ENCODE measurements around the gene PYGB.

The PYGB gene

GRCh38 chr20:25279403-25279802 is 31.5 kb downstream of the PYGB start:
- Mint-ChIP-seq H3K36me3 (ENCODE audit: low read depth) (peaks cover 100% of the 10 kb centered on the region), H3K4me1 (ENCODE audit: low read depth) (no peaks in the 10 kb centered on the region), H3K27ac (no peak overlapping the region), H3K9me3 (no peaks in the 10 kb centered on the region), H3K4me3 (no peak overlapping the region), H3K27me3 (no peaks in the 10 kb centered on the region)
- intact Hi-C loops (cut with micrococcal nuclease): no loop called here

GRCh38 chr20:25280051-25280573 is 32.2 kb downstream of the PYGB start:
- Mint-ChIP-seq H3K4me3 (no peak overlapping the region), H3K9me3 (no peaks in the 10 kb centered on the region), H3K36me3 (ENCODE audit: low read depth) (peaks cover 97% of the 10 kb centered on the region), H3K27ac (no peak overlapping the region), H3K4me1 (ENCODE audit: low read depth) (no peaks in the 10 kb centered on the region), H3K27me3 (no peaks in the 10 kb centered on the region)
- intact Hi-C loops (cut with micrococcal nuclease): no loop called here

- Mint-ChIP-seq H3K36me3 (ENCODE audit: low read depth) (peaks cover 97% of the 10 kb centered on the region), H3K4me3 (no peak overlapping the region), H3K4me1 (ENCODE audit: low read depth) (no peaks in the 10 kb centered on the region), H3K27ac (no peak overlapping the region), H3K9me3 (no peaks in the 10 kb centered on the region), H3K27me3 (no peaks in the 10 kb centered on the region)
- intact Hi-C loops (cut with micrococcal nuclease): no loop called here
Measured at GRCh38 chr20:25280574-25281535, 33.0 kb downstream of the PYGB start.

DNA sequence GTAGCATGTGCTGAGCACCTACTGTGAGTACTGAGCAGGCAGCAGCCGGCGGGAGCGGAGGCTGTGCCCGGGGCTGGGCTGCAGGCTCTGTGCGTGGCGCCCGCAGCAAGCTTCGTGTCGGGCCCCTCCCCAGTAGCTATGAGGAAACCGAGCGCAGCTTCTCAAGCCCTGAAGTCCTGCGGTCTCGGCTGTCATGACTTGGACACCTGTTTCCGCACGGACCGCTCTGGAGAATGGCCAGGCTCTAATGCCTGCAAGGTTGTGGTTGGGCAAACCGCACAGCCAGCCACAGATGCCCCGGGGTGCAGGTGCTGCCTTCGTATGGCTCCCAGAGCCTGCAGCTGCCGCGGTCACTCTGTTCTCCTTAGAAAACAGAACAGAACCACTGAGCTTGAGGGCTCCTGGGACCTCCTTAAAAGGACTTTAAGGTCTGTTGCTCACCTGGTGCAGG is 33.7 kb downstream of the PYGB start:
- H3K4me3 Mint-ChIP-seq: no peak overlapping the region
- H3K27ac Mint-ChIP-seq: no peak overlapping the region
- peaks cover 97% of the 10 kb centered on the region for H3K36me3 Mint-ChIP-seq (ENCODE audit: low read depth)
- no peaks in the 10 kb centered on the region for H3K9me3 Mint-ChIP-seq
- no peaks in the 10 kb centered on the region for H3K4me1 Mint-ChIP-seq (ENCODE audit: low read depth)
- H3K27me3 Mint-ChIP-seq: no peaks in the 10 kb centered on the region
- intact Hi-C loops (cut with micrococcal nuclease): no loop called here

GRCh38 chr20:25282034-25282781 is 34.3 kb downstream of the PYGB start:
- H3K27ac Mint-ChIP-seq: no peak overlapping the region
- no peaks in the 10 kb centered on the region for H3K27me3 Mint-ChIP-seq
- H3K4me1 Mint-ChIP-seq (ENCODE audit: low read depth): no peaks in the 10 kb centered on the region
- no peaks in the 10 kb centered on the region for H3K9me3 Mint-ChIP-seq
- H3K4me3 Mint-ChIP-seq: no peak overlapping the region
- intact Hi-C loops (cut with micrococcal nuclease): no loop called here
- H3K36me3 Mint-ChIP-seq (ENCODE audit: low read depth): peaks cover 97% of the 10 kb centered on the region

- H3K27me3 Mint-ChIP-seq: no peaks in the 10 kb centered on the region
- H3K9me3 Mint-ChIP-seq: no peaks in the 10 kb centered on the region
- no peaks in the 10 kb centered on the region for H3K4me1 Mint-ChIP-seq (ENCODE audit: low read depth)
- no peak overlapping the region for H3K4me3 Mint-ChIP-seq
- intact Hi-C loops (cut with micrococcal nuclease): no loop called here
- H3K36me3 Mint-ChIP-seq (ENCODE audit: low read depth): peaks cover 97% of the 10 kb centered on the region
- H3K27ac Mint-ChIP-seq: no peak overlapping the region
Measured at GRCh38 chr20:25282796-25283195, 34.9 kb downstream of the PYGB start.

DNA sequence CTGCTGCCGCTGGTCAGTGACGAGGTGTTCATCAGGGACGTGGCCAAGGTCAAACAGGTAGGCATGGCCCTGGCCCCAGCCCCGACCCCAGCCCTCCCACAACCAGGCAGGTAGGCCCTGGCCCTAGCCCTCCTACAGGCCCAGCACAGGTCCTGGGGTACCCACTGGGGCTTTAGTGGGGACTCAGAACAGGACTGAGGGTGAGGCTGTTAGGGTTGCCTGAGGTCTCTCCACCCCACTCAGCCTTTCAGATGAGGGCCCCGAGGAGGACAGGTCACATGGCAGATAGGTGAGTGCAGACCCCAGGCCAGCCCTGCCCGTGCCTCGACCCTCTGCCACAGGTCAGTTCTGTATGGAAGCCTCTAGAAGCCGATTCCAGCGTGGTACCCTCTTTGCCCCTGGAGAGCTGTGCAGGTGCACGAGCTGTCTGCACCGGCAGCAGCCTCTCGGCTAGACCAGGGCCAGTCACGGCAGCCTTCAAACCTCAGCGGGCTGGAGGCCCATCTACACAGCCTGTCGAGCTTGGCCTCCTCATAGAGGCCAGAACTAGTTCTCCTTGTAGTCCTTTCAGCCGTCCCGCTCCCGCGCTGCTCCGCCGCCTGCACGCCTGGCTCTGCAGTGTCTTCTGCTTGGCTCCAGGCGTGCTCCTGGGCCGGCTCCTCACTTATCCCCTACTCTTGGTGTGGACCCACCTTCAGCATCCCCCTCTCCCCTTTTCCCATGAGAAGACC is 35.5 kb downstream of the PYGB start:
- Mint-ChIP-seq H3K36me3 (ENCODE audit: low read depth) (peaks cover 97% of the 10 kb centered on the region), H3K9me3 (no peaks in the 10 kb centered on the region), H3K27me3 (no peaks in the 10 kb centered on the region), H3K27ac (no peak overlapping the region), H3K4me3 (no peak overlapping the region), H3K4me1 (ENCODE audit: low read depth) (peaks cover 5% of the 10 kb centered on the region)
- intact Hi-C loops (cut with micrococcal nuclease): no loop called here

DNA sequence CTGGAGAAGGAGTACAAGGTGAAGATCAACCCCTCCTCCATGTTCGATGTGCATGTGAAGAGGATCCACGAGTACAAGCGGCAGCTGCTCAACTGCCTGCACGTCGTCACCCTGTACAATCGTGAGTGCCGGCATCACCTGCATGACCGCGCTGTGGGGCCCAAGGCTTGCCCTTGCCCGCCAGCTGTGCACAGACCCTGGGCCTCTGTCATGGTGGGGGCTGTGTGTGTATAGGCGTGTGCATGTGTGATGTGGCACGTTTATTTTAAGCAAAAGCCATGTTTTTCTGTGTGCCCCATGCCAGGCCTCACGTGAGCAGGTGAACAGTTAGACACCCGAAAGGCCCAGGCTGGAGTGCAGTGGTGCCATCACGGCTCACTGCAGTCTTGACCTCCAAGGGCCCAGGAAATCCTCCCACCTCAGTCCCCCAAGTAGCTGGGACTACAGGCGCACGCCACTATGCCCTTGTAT is 36.3 kb downstream of the PYGB start:
- no peak overlapping the region for H3K27ac Mint-ChIP-seq

DNA sequence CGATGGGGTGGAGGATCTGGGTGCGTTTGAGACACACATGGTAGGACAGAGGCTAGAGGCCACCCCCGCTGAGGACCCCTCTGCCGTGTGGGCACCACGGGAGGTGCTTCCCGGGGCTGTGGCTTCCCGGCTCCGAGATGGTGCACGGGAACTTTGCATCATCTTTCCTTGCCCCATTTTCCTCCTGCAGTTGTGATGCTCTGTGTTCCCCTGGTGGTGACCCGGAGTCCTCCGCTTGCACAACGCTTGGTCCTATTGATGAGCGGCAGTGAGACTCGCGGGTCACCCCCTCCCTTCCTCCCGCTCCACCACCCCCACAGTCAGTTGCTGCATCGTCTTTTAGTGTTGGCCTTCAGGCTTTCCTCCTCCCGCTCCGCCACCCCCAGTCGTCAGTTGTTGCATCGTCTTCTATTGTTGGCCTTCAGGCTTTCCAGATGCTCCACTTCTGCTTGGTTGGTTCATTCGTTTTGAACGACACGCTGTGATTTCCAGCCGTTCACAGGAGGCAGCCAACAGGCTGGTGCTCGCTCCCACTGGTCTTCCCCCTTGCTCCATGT is 37.3 kb downstream of the PYGB start:
- Mint-ChIP-seq H3K36me3 (ENCODE audit: low read depth) (peaks cover 97% of the 10 kb centered on the region), H3K9me3 (no peaks in the 10 kb centered on the region), H3K27me3 (no peaks in the 10 kb centered on the region), H3K27ac (no peak overlapping the region), H3K4me3 (no peak overlapping the region), H3K4me1 (ENCODE audit: low read depth) (peaks cover 20% of the 10 kb centered on the region)
- intact Hi-C loops (cut with micrococcal nuclease): no loop called here

More for the DNA sequence above, 36.3 kb downstream of the PYGB start:
- Mint-ChIP-seq H3K4me3 (no peak overlapping the region), H3K9me3 (no peaks in the 10 kb centered on the region), H3K36me3 (ENCODE audit: low read depth) (peaks cover 97% of the 10 kb centered on the region), H3K4me1 (ENCODE audit: low read depth) (peaks cover 13% of the 10 kb centered on the region), H3K27me3 (no peaks in the 10 kb centered on the region)
- intact Hi-C loops (cut with micrococcal nuclease): no loop called here

- intact Hi-C loops (cut with micrococcal nuclease): no loop called here
- Mint-ChIP-seq H3K27ac (peak overlapping the region; percentile 7), H3K27me3 (no peaks in the 10 kb centered on the region), H3K4me3 (no peak overlapping the region), H3K9me3 (no peaks in the 10 kb centered on the region), H3K4me1 (ENCODE audit: low read depth) (peaks cover 20% of the 10 kb centered on the region), H3K36me3 (ENCODE audit: low read depth) (peaks cover 97% of the 10 kb centered on the region)
Measured at GRCh38 chr20:25285856-25286798, 38.2 kb downstream of the PYGB start.

GRCh38 chr20:25286917-25287316 is 39.0 kb downstream of the PYGB start:
- no peaks in the 10 kb centered on the region for H3K27me3 Mint-ChIP-seq
- peak overlapping the region; percentile 7 for H3K27ac Mint-ChIP-seq
- H3K9me3 Mint-ChIP-seq: no peaks in the 10 kb centered on the region
- intact Hi-C loops (cut with micrococcal nuclease): no loop called here
- peaks cover 20% of the 10 kb centered on the region for H3K4me1 Mint-ChIP-seq (ENCODE audit: low read depth)
- H3K36me3 Mint-ChIP-seq (ENCODE audit: low read depth): peaks cover 97% of the 10 kb centered on the region
- no peak overlapping the region for H3K4me3 Mint-ChIP-seq

- Mint-ChIP-seq H3K27me3 (no peaks in the 10 kb centered on the region), H3K4me3 (no peak overlapping the region), H3K9me3 (no peaks in the 10 kb centered on the region), H3K4me1 (ENCODE audit: low read depth) (peaks cover 20% of the 10 kb centered on the region), H3K27ac (no peak overlapping the region), H3K36me3 (ENCODE audit: low read depth) (peaks cover 97% of the 10 kb centered on the region)
- intact Hi-C loops (cut with micrococcal nuclease): no loop called here
Measured at GRCh38 chr20:25287631-25288290, 39.9 kb downstream of the PYGB start.

Measured in dendritic cell treated with granulocyte-macrophage colony-stimulating factor and Interleukin-4, amounts not matched to agents 40 ng/mL and 50 ng/mL, for 4 days (primary cell).